Activated CD8-positive, alpha-beta memory T cell treated with anti-CD3 and anti-CD28 coated beads for 24 hours (primary cell): Measurements from ENCODE around the gene RAX2.

Experiments used
- DNase-seq: peaks from one replicate; pipeline ENCODE4 v3.0.0-alpha.2; 2020

The RAX2 gene

DNA sequence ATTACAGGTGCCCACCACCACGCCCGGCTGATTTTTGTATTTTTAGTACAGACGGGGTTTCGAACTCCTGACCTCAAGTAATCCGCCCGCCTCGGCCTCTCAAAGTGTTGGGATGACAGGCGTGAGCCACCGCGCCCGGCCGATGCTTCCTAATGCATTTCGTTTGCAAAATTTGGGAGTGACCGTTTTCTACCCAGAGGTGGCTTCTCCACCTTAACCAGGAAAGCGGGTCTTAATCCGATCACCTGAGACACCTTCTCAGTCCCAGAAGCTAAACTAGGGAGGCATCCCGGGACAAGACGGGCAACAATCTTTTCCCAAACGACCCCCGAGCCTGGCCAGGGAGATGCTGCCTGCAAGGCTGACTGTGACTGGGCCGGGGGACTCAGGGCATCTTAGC is 29.0 kb upstream of the RAX2 start:
- no peak for DNase-seq

GRCh38 chr19:3798137-3798536 is 26.1 kb upstream of the RAX2 start:
- DNase-seq = no peak

GRCh38 chr19:3796358-3796757 is 24.3 kb upstream of the RAX2 start:
- no peak for DNase-seq

DNA sequence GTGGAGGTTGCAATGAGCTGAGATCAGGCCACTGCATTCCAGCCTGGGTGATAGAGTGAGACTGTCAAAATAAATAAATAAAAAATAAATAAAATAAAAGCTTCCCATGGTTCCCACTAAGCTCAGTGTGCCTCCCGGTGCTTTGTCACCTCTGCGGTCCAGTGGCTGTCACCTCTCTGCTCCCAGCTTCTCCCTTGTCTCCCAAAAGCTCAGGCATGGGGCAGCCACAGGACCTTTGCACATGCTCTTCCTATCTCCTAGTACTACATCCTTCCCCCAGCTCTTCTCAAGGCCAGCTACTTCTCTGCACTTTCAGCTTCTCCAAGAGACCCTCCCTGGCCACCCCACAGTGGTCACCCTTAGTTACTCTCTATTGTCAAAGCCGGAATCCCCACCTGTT is 21.8 kb upstream of the RAX2 start:
- no peak for DNase-seq

DNA sequence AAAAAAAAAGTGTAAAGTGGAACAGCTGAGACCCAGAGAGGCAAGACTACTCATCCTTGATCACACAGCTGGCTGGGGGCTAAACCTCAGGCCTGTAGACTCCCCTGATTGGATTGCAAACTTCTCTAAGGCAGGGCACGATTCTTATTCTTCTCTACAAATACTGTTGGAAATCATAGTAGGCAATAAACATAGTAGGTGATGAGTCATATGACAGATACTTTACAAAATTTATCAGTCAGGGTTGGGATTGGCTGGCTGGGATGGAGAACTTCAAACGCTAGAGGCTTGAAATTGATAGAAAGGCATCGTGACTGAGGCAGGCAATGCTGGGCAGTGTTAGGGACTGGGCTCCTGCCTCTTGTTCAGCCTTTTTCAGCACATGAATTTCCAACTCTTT is 20.1 kb upstream of the RAX2 start:
- DNase-seq = no peak

GRCh38 chr19:3790941-3791340 is 18.9 kb upstream of the RAX2 start:
- no peak for DNase-seq

- DNase-seq = no peak
Observed at GRCh38 chr19:3790209-3790734, 18.2 kb upstream of the RAX2 start.

DNA sequence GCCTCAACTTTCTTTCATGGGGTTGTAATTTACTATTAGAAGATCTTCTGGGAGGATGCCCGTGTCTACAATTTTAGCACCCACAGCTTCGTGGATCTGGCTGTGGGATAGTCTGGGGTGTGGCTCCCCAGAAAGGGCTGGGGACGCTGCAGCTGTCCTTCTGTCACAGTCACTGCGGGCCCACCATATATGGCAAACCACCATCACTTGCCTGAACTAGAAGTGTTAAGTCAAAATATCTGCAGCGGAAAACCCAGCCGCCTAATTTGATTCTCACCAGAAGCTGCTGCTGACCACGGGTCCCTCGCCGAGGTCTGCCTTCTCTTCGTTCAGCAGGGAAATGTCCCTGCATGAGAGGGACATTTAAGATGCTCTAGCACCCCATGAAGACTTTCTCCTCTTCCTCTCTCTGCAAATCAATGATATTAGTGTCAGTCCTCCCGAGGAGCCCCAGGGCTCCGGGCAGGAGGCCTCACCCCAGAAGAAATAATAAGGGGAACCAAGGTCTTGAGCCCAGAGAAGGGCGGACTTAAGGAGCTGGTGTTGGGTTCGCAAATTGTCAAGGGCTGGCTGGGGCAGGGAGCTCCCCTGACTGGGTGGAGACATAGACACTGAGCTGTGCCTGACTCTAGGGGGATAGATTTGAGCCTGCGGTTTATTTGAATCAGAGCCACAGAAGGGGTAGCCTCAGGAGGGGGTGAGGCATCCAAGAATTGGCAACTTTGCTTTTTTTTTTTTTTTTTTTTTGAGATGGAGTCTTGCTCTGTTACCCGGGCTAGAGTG is 17.2 kb upstream of the RAX2 start:
- no peak for DNase-seq

- peak; percentile 83 for DNase-seq
Observed at GRCh38 chr19:3785938-3786824, 14.2 kb upstream of the RAX2 start, which contains the start of gene MATK. TSS of gene MATK (minus strand) at chr19:3786381. CDS start at chr19:3785135, 1,246 bp downstream.

DNA sequence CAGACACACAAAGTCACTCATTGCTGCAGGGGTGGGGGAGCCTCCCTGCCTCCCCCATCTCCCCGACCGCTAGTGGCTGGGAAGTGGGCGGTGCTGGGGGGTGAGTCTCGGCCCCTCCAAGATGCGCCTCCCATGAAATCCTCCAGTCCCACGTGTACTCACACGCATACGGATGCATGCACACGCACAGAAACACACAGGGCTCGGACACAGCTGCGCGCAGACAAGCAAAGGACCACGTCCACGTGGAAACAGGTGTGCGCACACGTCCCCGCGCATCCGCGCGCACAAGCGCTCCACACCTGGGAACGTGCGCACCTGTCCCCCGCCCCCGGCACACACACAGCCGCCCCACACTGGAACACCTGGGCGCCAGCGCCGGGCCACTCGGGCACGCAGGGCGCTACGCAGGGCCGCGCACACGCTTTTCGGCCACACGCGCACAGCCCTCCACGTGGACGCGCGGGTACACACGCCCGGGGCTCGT is 13.5 kb upstream of the RAX2 start:
- DNase-seq = peak; percentile 80

DNA sequence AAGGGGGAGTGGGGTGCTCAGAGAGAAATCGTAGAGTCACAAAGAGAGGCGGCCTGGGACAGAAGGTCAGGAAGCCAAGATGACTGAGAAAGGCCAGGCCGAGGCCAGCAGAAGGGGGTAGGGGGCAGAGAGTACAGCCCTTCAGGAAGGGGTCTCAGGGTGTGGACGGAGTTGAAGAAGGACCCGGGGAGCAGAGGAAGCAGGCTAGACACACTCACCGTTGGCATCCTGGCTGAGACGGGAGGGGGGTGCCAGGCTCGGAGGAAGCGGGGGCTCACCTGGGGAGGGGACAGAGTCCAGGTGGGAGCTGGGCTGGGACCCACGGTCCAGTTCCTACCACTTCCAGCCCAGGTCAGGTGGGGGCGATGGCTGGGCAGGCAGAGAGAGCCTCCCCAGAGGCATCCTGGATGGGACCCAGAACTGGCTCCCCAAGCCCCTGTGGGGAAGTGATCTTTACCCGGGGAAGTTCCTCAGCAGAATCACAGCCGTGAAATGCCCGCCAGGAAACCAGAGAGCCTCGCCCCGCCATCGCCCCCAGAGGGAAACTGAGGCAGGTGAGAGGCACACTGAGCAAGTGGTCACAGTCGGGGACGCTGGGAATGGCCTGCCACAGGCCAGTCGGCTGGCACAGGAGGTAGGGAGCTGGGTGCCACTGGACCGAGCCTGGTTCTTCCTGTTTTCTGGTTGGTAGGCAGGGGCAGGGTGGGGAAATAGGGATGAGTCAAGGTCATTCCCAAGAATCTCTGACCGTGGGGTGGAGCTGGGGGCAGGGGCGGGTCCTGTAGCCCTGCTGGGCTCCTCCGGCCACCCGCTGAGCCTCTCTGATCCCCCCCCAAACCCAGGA is 12.8 kb upstream of the RAX2 start:
- peak; percentile 67 for DNase-seq

DNA sequence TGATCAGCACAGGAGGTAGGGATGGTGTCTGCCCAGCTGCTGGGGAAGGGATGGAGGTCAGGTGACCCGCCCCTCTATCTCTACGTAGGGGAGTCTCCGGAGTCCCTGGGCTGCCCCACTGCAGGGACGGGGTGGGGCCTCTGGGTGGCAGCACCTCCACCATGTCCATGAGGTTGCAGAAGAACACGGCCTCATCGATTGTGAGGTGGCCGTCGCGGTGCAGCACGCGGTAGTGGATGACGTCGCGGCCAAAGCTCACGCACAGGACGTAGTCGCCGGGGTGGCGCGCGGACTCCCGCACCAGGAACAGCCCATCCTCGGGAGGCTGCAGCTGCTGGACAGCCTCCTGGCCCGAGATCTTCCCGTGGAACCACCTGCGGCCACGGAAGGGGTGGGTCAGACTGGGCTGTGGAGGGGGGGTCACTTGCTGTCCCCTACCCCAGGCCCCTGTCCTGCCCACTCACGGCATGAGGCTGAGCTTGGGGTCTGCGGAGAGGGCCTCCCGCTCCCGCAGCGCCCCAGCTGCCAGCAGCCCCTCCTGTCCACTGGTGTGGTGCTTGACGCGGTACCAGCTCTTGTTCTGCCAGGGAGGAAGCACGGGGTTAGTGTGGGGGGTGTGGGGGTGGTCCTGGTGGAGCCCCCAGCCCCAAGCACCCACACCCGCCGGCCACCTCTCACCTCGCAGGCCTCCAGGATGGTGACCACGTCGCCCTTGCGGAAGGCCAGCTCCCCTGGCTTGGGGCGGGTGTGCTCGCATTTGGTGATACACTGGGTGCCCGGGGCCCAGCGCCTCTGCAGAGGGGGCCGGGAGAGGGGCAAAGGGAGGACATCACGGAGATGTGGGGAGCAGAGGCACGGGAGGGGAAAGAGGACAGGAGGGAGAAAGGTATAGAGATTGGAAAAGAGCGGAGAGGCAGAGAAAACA is 11.9 kb upstream of the RAX2 start:
- DNase-seq = peak; percentile 75

- DNase-seq = no peak
Observed at GRCh38 chr19:3782903-3783302, 10.9 kb upstream of the RAX2 start.

DNA sequence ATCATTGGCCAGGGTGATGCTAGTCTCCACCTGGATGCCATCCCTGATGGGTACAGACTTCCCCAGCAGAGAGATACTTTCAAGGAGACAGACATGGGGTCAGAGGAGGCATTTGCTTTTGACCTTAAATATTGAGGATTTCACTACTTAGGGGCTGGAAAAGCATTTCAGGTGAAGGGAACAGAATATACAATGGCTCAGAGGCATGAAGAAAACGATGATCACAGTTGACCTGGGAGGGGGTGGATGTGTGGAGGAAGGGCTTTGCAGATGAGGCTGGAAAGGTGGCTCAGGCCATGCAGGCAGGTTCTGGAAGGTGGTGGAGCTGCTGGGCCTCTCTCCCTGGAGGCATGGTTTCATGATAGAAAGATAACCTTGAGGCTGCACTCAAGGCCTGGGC is 10.3 kb upstream of the RAX2 start:
- DNase-seq = no peak

DNA sequence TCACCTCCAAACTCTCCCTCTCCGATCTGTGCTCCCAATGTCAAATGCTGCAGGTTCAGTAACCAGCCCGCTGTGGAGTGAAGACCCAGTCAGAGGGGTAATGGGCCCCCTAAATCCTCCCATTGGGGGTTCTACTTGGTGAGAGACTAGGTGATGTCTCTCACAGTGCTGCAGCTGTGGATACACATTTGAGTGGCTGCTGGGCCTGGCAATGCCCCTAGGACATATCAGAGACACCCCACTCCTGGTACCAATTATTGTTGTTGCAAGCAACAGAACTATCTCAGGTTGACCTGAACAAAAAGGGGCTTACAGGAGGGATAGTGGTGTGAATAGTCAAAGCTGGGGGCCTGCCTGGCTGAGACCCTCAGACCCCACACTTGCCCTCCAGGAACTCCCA is 9.6 kb upstream of the RAX2 start:
- DNase-seq = no peak

- DNase-seq = no peak
Observed at GRCh38 chr19:3780786-3781304, 8.8 kb upstream of the RAX2 start.

DNA sequence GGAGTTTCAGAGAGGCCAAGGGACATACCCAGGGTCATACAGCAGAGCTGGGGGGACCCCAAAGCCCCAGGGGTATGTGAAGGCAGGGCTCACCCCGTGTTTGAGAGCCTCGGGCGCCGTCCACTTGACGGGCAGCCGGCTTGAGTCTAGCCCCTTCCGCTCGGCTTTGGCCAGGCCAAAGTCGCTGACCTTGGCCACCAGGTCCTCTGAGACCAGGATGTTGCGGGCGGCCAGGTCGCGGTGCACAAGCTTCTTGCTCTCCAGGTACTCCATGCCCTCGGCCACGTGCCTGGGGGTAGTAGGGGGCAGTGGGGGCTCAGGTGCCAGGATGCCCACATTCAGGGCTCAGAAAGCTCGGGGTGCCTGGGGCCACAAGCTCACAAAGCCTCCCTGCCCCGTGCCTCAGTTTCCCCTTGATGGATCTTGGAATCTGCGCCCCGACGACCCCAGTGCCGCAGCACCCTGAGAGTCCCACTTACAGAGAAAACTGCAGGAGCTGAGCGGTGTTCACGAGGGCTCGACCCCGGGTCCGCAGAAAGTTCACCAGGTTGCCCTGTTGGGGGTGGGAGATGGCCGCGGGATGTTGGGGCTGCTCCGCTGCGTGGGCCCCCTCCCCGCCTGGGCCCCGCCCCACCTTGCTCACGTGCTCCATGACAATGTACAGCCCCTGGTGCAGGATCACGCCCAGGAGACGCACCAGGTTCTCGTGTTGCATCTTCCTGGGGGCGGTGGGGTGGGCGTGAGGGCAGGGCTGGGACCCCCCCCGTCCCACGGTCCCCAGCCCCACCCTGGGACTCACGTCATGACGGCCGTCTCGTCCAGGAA is 7.1 kb upstream of the RAX2 start:
- no peak for DNase-seq

GRCh38 chr19:3778104-3778867 is 6.3 kb upstream of the RAX2 start:
- DNase-seq = no peak

DNA sequence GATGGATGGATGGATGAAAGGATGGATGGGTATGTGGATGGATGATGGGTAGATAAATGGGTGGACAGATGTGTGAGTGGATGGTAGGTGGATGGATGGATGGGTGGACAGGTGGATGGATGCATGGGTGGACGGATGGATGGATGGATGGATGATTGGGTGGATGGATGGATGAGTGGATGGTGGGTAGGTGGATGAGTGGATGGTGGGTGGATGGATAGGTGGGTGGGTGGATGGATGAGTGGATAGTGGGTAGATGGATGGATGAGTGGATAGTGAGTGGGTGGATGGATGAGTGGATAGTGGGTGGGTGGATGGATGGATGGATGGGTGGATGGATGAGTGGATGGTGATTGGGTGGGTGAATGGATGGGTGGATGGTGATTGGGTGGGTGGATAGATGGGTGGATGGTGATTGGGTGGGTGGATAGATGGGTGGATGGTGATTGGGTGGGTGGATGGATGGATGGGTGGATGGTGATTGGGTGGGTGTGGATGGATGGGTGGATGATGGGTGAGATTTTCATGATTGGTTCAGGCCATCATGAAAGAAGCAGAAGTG is 4.5 kb upstream of the RAX2 start:
- no peak for DNase-seq
